SK-N-SH treated with all-trans-retinoic acid at 6 μM for 48 hours (cell line): Measurements from ENCODE around the gene AMN.

Experiments used
- ATAC-seq: fragments of 200-7000 bp; cut with Tn5 transposase; 3 replicates; pipeline ENCODE4 v1.9.1; 2020; ENCODE audit warnings: mild to moderate bottlenecking, moderate library complexity
- ARNTL ChIP-seq: fragments of 450-650 bp; formaldehyde crosslinking; IDR thresholded peaks from 2 replicates; pipeline ENCODE4 v1.5.0; 2020; ENCODE audit warnings: low read depth, mild to moderate bottlenecking, moderate library complexity, borderline replicate concordance
- BACH2 ChIP-seq: fragments of 250-450 bp; sonication (Bioruptor Pico); IDR thresholded peaks from 2 replicates; pipeline ENCODE4 v1.9.0; 2021; ENCODE audit warnings: mild to moderate bottlenecking, borderline replicate concordance
- CSDC2 ChIP-seq: fragments of 250-450 bp; sonication (Bioruptor Pico); IDR thresholded peaks from 2 replicates; pipeline ENCODE4 v1.5.0; 2020; ENCODE audit warnings: mild to moderate bottlenecking, moderate library complexity
- ESRRG ChIP-seq: fragments of 250-450 bp; sonication (Bioruptor Pico); IDR thresholded peaks from 2 replicates; pipeline ENCODE4 v1.6.1; 2021; ENCODE audit warnings: mild to moderate bottlenecking
- GLIS3 ChIP-seq: fragments of 250-450 bp; sonication (Bioruptor Pico); IDR thresholded peaks from 2 replicates; pipeline ENCODE4 v1.5.0; 2020; ENCODE audit warnings: mild to moderate bottlenecking, moderate library complexity
- ISL1 ChIP-seq: fragments of 250-450 bp; sonication (Bioruptor Pico); IDR thresholded peaks from 2 replicates; pipeline ENCODE4 v2.1.2; 2022; ENCODE audit warnings: mild to moderate bottlenecking, moderate library complexity
- OSR1 ChIP-seq: fragments of 250-450 bp; sonication (Bioruptor Pico); IDR thresholded peaks from 2 replicates; pipeline ENCODE4 v1.8.0; 2022; ENCODE audit warnings: moderate library complexity, mild to moderate bottlenecking, inconsistent platforms
- PPARA ChIP-seq: fragments of 250-450 bp; sonication (Bioruptor Pico); IDR thresholded peaks from 2 replicates; pipeline ENCODE4 v1.5.0; 2020; ENCODE audit warnings: mild to moderate bottlenecking, borderline replicate concordance
- RARB ChIP-seq: fragments of 250-450 bp; sonication (Bioruptor Pico); IDR thresholded peaks from 2 replicates; pipeline ENCODE4 v1.8.0; 2021; ENCODE audit warnings: mild to moderate bottlenecking, moderate library complexity
- SNAI2 ChIP-seq: fragments of 250-450 bp; sonication (Bioruptor Pico); IDR thresholded peaks from 2 replicates; pipeline ENCODE4 v1.5.0; 2020; ENCODE audit warnings: mild to moderate bottlenecking, moderate library complexity
- TCF4 ChIP-seq: fragments of 250-450 bp; sonication (Bioruptor Pico); IDR thresholded peaks from 2 replicates; pipeline ENCODE4 v1.8.0; 2021; ENCODE audit warnings: mild to moderate bottlenecking, moderate library complexity, borderline replicate concordance
- TOX ChIP-seq: fragments of 250-450 bp; sonication (Bioruptor Pico); IDR thresholded peaks from 2 replicates; pipeline ENCODE4 v1.8.0; 2021; ENCODE audit warnings: mild to moderate bottlenecking, moderate library complexity, borderline replicate concordance
- TSHZ2 ChIP-seq: fragments of 250-450 bp; sonication (Bioruptor Pico); IDR thresholded peaks from 2 replicates; pipeline ENCODE4 v1.5.0; 2020; ENCODE audit warnings: mild to moderate bottlenecking, moderate library complexity
- ZC3H10 ChIP-seq: fragments of 250-450 bp; sonication (Bioruptor Pico); IDR thresholded peaks from 2 replicates; pipeline ENCODE4 v1.5.1; 2021; ENCODE audit warnings: mild to moderate bottlenecking, moderate library complexity
- ZFP3 ChIP-seq: fragments of 250-450 bp; sonication (Bioruptor Pico); IDR thresholded peaks from 2 replicates; pipeline ENCODE4 v1.5.0; 2020; ENCODE audit warnings: mild to moderate bottlenecking, moderate library complexity
- ZFP30 ChIP-seq: fragments of 450-650 bp; formaldehyde crosslinking; IDR thresholded peaks from 2 replicates; pipeline ENCODE4 v1.5.0; 2022; ENCODE audit warnings: mild to moderate bottlenecking, moderate library complexity
- ZNF565 ChIP-seq: fragments of 450-650 bp; formaldehyde crosslinking; conservative IDR thresholded peaks from 2 replicates; pipeline ENCODE4 v1.5.0; 2020; ENCODE audit warnings: low read depth, mild to moderate bottlenecking, moderate library complexity
- ZNF70 ChIP-seq: fragments of 450-650 bp; formaldehyde crosslinking; IDR thresholded peaks from 2 replicates; pipeline ENCODE4 v1.5.0; 2020; ENCODE audit warnings: mild to moderate bottlenecking, moderate library complexity
- ZNF8 ChIP-seq: fragments of 450-650 bp; formaldehyde crosslinking; IDR thresholded peaks from 2 replicates; pipeline ENCODE4 v1.5.0; 2020; ENCODE audit warnings: mild to moderate bottlenecking, moderate library complexity
- TF ChIP-seq, protein P1 (sequence below): fragments of 250-450 bp; sonication (Bioruptor Pico); IDR thresholded peaks from 2 replicates; pipeline ENCODE4 v1.8.0; 2020; ENCODE audit warnings: mild to moderate bottlenecking, moderate library complexity, borderline replicate concordance
- TF ChIP-seq, protein P2 (sequence below): fragments of 250-450 bp; sonication (Bioruptor Pico); IDR thresholded peaks from 2 replicates; pipeline ENCODE4 v1.5.1; 2020; ENCODE audit warnings: low read depth, mild to moderate bottlenecking, moderate library complexity
- TF ChIP-seq, protein P3 (sequence below): fragments of 250-450 bp; sonication (Bioruptor Pico); IDR thresholded peaks from 2 replicates; pipeline ENCODE4 v1.5.1; 2021; ENCODE audit warnings: mild to moderate bottlenecking, moderate library complexity

The AMN gene

GRCh38 chr14:102937331-102938175, 15.1 kb downstream of the AMN start:
- ATAC-seq: no peak
- TF ChIP-seq ZNF565 (CRISPR knock-in tag) (no peak), SNAI2 (CRISPR knock-in tag) (no peak), ZNF8 (CRISPR knock-in tag) (no peak), ISL1 (no peak), TCF4 (no peak), ZFP30 (CRISPR knock-in tag) (no peak), GLIS3 (CRISPR knock-in tag) (no peak), ARNTL (CRISPR knock-in tag) (no peak), RARB (CRISPR knock-in tag) (no peak), TSHZ2 (CRISPR knock-in tag) (no peak)
- TF ChIP-seq, protein P1, sequence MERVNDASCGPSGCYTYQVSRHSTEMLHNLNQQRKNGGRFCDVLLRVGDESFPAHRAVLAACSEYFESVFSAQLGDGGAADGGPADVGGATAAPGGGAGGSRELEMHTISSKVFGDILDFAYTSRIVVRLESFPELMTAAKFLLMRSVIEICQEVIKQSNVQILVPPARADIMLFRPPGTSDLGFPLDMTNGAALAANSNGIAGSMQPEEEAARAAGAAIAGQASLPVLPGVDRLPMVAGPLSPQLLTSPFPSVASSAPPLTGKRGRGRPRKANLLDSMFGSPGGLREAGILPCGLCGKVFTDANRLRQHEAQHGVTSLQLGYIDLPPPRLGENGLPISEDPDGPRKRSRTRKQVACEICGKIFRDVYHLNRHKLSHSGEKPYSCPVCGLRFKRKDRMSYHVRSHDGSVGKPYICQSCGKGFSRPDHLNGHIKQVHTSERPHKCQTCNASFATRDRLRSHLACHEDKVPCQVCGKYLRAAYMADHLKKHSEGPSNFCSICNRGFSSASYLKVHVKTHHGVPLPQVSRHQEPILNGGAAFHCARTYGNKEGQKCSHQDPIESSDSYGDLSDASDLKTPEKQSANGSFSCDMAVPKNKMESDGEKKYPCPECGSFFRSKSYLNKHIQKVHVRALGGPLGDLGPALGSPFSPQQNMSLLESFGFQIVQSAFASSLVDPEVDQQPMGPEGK: no peak
- TF ChIP-seq, protein P2, sequence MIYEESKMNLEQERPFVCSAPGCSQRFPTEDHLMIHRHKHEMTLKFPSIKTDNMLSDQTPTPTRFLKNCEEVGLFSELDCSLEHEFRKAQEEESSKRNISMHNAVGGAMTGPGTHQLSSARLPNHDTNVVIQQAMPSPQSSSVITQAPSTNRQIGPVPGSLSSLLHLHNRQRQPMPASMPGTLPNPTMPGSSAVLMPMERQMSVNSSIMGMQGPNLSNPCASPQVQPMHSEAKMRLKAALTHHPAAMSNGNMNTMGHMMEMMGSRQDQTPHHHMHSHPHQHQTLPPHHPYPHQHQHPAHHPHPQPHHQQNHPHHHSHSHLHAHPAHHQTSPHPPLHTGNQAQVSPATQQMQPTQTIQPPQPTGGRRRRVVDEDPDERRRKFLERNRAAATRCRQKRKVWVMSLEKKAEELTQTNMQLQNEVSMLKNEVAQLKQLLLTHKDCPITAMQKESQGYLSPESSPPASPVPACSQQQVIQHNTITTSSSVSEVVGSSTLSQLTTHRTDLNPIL (CRISPR knock-in tag): no peak

- TF ChIP-seq, protein P2 (CRISPR knock-in tag): no peak
- no peak for TF ChIP-seq ZNF565 (CRISPR knock-in tag)
- no peak for TF ChIP-seq ESRRG (CRISPR knock-in tag)
- TF ChIP-seq GLIS3 (CRISPR knock-in tag): no peak
- TF ChIP-seq ZFP3 (CRISPR knock-in tag): no peak
- TF ChIP-seq BACH2: no peak
- TF ChIP-seq OSR1 (CRISPR knock-in tag): no peak
- TF ChIP-seq ZC3H10 (CRISPR knock-in tag): no peak
- TF ChIP-seq ZNF8 (CRISPR knock-in tag): no peak
- no peak for TF ChIP-seq ISL1
- TF ChIP-seq ARNTL (CRISPR knock-in tag): no peak
- TF ChIP-seq RARB (CRISPR knock-in tag): no peak
- TF ChIP-seq PPARA (CRISPR knock-in tag): no peak
- no peak for TF ChIP-seq TCF4
- ATAC-seq: no peak
Observed at GRCh38 chr14:102938191-102938590, 15.7 kb downstream of the AMN start.

DNA sequence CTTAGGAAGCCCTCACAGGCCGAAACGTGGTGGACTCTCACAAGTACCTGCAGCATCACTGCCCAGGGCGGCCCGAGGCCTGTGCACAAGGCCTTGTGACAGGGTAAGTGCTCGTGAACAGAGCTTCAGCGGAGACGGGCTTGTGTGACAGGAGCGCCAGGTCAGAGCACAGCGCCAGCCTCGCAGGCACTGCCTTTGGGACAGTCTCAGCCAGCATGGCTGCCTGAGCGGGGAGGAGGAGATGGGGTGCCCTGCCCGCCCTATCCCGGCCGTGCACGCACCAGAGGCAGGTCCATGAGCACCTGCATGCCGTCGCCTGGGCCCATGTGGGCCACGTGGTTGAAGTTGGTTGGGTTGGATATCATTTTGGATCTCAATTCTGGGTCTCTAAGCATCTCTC, 16.9 kb downstream of the AMN start:
- TF ChIP-seq ZNF565 (CRISPR knock-in tag) (no peak), ESRRG (CRISPR knock-in tag) (no peak), TOX (CRISPR knock-in tag) (no peak), CSDC2 (CRISPR knock-in tag) (no peak), PPARA (CRISPR knock-in tag) (no peak), ZFP3 (CRISPR knock-in tag) (no peak), ZNF70 (no peak), ZFP30 (CRISPR knock-in tag) (no peak), GLIS3 (CRISPR knock-in tag) (no peak), ZNF8 (CRISPR knock-in tag) (no peak)
- TF ChIP-seq, protein P2 (CRISPR knock-in tag): no peak
- TF ChIP-seq, protein P3, sequence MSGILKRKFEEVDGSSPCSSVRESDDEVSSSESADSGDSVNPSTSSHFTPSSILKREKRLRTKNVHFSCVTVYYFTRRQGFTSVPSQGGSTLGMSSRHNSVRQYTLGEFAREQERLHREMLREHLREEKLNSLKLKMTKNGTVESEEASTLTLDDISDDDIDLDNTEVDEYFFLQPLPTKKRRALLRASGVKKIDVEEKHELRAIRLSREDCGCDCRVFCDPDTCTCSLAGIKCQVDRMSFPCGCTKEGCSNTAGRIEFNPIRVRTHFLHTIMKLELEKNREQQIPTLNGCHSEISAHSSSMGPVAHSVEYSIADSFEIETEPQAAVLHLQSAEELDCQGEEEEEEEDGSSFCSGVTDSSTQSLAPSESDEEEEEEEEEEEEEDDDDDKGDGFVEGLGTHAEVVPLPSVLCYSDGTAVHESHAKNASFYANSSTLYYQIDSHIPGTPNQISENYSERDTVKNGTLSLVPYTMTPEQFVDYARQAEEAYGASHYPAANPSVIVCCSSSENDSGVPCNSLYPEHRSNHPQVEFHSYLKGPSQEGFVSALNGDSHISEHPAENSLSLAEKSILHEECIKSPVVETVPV: no peak
- ATAC-seq: no peak
